GM12865 (cell line): ENCODE measurements around the gene NEUROD4.

Experiments used
- DNase-seq: peaks from one replicate; pipeline ENCODE4 v3.0.0; 2010; ENCODE audit warnings: low read depth
- H3K4me3 ChIP-seq: 2 replicates; pipeline ENCODE4 v1.5.1; 2011; ENCODE audit warnings: mild to moderate bottlenecking, low read depth, low read length, control low read depth
- CTCF ChIP-seq: IDR thresholded peaks from 2 replicates; pipeline ENCODE4 v1.5.1; 2011; ENCODE audit warnings: low read length, control low read depth, low read depth, inconsistent platforms; ENCODE audit not compliant: insufficient read depth; ENCODE audit errors: missing control alignments

The NEUROD4 gene

DNA sequence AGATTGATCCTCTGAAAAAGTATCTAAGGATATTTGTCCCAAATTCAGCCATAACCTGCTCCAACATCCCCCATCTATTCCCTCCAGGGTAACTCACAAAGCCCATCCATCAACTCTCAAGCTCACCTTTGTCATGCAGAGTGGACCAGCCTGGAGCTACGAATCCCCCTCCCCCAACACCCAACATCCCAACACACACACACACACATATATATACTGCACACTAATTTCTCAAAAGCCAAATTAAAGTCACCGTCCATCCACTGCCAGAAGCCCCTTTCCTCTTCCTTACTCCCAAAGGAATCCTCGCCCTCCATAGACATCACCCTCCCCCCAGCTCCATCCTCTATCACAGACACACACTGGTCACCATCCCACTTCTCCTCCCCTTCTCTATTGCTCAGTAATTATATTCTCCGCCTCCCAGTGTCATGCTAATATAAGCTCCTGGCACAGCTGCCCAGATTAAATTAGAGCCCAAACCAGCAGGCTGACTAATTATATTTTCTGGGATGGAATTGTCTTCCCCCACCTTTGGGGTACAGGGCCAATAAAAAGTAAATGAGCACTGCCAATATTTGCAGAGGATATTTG is 21.7 kb upstream of the NEUROD4 start:
- TF ChIP-seq CTCF = no peak
- H3K4me3 ChIP-seq = no peak overlapping the region
- DNase-seq = no peak

DNA sequence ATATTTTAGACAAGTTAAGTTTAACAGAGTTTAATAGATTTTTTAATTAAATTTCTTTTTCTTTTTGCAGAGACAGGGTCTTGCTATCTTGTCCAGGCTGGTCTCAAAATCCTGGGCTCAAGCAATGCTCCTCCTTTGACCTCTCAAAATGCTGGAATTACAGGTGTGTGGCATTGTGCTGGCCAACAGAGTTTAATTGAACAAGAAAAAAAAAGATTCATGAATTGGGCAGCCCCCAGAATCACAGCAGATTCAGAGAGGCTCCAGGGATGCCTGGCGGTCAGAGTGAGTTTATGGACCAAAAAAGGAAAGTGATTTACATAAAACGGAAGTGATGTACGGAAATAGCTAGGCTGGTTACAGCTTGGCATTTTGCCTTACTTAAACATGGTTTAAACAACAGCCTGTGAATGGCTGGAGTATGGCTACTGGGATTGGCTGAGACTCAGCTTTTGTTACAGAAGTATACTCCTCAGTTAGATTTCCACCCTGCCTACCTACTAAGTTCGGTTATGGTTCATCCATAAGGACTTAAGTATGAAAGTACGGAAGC is 20.7 kb upstream of the NEUROD4 start:
- DNase-seq = no peak
- TF ChIP-seq CTCF = no peak

GRCh38 chr12:55001198-55001868 is 18.4 kb upstream of the NEUROD4 start:
- no peak for TF ChIP-seq CTCF
- H3K4me3 ChIP-seq = no peak overlapping the region
- no peak for DNase-seq

More for the DNA sequence above, 20.7 kb upstream of the NEUROD4 start:
- no peak overlapping the region for H3K4me3 ChIP-seq

- no peak overlapping the region for H3K4me3 ChIP-seq
- no peak for TF ChIP-seq CTCF
- no peak for DNase-seq
Observed at GRCh38 chr12:55002355-55002754, 17.4 kb upstream of the NEUROD4 start.

DNA sequence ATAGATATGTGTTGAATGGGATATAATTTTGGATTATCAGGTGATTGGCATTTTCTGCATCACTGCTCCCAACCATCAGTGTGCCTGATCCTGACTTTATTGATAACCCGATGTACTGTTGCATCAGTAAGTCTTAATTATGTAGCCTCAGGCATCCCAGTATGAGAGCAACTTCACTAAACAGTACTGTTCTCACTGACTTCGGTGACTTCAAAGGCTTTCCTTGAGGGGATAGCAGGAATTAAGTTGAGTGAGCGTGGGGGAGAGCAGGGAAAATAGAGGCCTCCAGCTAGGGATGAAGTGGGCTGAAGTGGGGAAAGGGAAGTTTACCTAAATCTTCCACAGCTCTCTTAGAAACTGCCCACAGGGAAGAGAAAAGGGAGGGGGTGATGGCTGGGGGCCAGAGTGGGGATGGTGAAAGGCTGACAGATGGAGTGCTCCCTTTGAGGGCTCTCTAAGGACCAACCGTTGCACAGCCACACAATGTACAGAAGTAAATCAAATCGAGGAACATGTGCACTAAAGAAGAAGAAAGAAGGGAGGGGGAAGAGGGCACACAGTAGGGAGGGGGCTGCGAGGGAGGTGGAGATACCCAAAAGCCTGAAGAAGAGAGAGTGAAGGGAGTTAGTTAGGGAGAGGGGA is 10.7 kb upstream of the NEUROD4 start:
- H3K4me3 ChIP-seq = no peak overlapping the region
- DNase-seq = no peak
- no peak for TF ChIP-seq CTCF

GRCh38 chr12:55017416-55017925 is 2.3 kb upstream of the NEUROD4 start:
- DNase-seq = no peak
- no peak for TF ChIP-seq CTCF
- no peak overlapping the region for H3K4me3 ChIP-seq
